ENCODE results near the gene KRTAP10-3.

Gene KRTAP10-3

GRCh38 chr21:44528634-44528995 is 30.0 kb downstream of the KRTAP10-3 start:
- no peak for DNase-seq (ENCODE audit: low spot score)

GRCh38 chr21:44527983-44528633 is 30.5 kb downstream of the KRTAP10-3 start:
- DNase-seq (ENCODE audit: low spot score) = no peak

GRCh38 chr21:44527156-44527982 is 31.2 kb downstream of the KRTAP10-3 start:
- no peak for DNase-seq (ENCODE audit: low spot score)

GRCh38 chr21:44526096-44526997 is 32.2 kb downstream of the KRTAP10-3 start:
- DNase-seq (ENCODE audit: low spot score) = no peak

DNA sequence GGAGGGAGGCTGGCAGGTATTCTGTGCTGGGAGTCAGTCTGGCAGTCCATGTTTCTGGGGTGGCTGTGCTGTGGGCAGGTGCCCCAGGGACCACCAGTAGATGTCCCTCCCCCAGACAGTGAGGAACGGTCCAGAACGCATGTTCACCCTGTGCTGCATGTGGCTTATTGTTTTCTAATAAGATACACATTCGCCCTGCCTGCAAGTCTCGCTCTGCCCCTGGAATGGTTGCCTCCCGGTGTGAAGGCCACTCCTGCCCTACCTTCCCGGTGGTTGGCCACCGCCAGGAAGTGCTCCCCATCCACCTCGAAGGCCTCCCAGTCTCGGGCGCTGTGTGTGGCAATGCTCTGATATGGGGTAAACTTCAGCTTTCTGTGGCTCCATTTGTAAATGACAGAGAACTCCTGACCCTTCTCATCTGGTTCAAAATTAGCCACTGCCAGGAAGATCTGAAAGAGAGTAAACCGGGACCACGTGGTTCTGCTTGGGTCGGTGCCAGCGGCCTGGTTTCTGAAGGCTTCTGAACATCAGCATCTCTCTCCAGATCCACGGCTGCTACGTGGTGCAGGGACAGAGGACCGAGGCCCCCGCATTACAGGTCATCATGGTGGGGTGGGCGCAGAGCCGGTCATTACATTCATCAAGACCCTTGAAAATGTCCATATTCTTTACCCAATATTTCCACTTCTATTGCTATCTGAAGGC is 33.1 kb downstream of the KRTAP10-3 start:
- DNase-seq (ENCODE audit: low spot score) = no peak

- DNase-seq (ENCODE audit: low spot score) = no peak
These were observed 33.9 kb downstream of the KRTAP10-3 start for GRCh38 chr21:44524414-44525371.

DNA sequence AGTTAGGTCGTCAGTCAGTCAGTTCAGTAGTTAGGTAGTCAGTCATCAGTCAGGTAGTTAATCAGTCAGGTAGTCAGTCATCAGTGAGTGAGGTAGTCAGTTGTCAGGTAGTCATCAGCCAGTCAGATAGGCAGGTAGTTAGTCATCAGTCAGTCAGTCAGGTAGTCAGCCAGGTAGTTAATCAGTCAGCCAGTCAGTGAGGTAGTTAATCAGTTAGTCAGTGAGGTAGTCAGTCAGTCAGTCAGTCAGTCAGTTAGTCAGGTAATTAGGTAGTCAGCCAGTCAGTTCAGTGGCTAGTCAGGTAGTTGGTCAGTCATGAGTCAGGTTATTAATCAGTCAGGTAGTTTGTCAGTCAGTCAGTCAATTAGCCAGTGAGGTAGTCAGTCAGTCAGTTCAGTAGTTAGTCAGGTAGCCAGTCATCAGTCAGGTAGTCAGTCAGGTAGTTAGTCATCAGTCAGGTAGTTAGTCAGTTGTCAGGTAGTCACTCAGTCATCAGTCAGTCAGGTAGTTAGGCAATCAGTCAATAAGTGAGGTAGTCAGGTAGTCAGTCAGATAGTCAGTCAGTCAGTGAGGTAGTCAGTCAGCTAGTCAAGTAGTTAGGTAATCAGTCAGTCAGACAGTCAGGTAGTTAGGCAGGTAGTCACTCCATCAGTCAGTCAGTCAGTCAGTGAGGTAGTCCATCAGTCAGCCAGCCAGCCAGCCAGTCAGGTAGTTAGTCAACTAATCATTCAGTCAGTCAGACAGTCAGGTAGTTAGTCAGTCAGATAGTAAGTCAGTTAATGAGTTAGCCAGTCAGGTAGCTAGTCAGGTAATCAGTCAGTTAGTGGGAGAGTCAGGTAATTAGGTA is 34.8 kb downstream of the KRTAP10-3 start:
- no peak for DNase-seq (ENCODE audit: low spot score)

DNA sequence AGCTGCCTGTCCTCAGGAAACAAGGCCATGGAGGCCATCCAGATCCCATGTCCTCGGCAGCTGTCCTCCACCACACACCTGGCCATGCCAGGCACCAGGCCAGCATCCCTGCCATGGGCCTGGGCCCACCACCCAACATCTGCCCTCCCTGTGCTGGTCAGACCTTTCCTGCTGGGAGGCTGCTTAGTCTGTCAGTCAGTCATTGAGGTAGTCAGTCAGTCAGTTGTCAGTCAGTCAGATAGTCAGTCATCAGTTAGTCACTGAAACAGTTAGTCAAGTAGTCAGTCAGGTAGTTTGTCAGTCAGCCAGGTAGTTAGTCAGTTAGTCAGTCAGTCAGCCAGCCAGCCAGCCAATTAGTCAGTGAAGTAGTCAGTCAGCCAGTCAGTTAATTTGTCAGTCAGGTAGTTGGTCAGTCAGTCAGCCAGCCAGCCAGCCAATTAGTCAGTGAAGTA is 35.8 kb downstream of the KRTAP10-3 start:
- no peak for DNase-seq (ENCODE audit: low spot score)

DNA sequence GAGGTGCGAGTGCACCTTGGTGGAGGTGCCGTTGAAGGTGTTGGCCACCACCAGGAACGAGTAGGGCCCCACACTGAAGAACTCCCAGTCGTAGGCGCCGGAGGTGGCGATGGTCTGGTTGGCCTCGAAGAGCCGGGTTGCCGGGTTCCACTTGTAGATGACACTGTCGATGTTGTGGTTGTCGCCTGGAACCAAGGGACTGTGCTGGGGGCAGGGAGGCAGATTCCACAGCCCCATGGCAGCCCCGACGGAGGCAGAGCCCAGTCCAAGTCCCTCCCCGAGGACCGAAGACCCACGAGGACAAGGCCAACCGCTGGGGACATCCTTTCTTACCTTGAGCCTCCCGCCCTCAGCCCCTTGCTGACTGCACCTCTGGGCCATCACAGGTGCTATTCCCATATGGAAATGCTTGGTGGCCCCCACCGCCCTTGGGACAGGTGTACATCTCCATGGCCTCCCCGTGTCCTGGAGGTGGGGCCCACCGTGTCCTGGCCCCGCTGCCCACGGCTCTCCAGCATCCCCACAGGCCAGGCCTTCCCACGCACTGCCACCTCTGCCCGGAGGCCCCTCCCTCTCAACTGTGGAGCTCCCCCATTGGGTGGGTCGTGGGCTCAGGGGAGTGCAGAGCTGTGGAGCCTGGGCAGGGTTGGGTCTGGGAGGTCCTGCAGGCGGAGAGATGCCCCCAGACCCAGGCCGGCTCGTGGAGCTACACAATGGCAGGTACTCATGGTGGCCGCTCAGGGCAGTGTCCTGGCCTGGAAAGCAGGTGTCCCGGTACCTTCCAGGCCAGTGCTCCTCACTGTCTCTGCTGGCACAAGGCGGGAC is 36.5 kb downstream of the KRTAP10-3 start:
- DNase-seq (ENCODE audit: low spot score) = no peak

- DNase-seq (ENCODE audit: low spot score) = no peak
These were observed 37.2 kb downstream of the KRTAP10-3 start for GRCh38 chr21:44521301-44521927.

GRCh38 chr21:44520326-44521300 is 38.0 kb downstream of the KRTAP10-3 start:
- DNase-seq (ENCODE audit: low spot score) = no peak

DNA sequence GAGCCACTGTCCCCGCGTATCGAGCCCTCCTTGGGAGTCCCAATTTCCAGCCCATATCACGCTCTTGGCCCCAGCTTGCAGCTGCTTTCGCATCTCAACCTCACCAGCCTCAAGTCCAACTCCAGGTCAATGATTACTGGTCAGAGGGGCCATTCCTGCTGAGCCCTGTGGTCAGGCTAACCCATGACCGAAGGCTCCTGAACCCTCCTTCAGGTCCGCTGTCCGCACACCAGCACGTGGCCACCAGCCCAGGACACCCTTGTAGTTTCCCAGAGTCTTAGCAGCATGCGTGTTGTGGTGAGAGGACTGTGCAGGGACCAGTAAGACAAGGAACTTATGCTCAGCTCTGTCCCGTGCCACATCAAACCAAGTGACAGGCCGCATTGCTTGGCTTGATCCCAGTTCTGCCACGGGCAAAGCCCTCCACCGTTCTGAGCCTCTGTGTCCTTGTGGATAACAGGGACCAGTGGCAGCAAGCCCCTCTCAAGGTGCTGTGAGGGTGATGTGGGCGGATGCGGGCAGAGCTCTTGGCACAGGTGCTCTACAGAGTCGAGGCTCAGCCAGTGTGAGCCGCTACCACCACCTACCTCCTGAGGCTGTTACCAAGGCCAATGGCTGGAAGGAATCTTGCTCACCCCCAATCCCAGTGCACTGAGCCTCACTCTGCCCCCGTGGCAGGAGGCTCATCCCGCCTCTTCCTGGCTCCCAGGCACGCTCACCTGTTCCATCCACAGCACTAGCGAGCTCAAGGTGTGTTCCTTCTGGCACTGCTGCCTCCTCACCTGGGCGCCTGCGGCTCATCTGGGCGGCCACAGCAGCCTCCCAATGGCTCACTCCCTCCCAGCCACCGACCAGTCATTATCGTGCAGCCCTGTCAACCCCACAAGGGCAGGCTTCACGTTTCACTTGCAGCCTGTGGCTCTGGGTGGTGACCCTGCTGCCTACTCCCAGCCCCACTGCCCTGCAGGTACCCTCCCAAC is 39.0 kb downstream of the KRTAP10-3 start:
- no peak for DNase-seq (ENCODE audit: low spot score)

- DNase-seq (ENCODE audit: low spot score) = no peak
These were observed 39.9 kb downstream of the KRTAP10-3 start for GRCh38 chr21:44518686-44519085.

DNA sequence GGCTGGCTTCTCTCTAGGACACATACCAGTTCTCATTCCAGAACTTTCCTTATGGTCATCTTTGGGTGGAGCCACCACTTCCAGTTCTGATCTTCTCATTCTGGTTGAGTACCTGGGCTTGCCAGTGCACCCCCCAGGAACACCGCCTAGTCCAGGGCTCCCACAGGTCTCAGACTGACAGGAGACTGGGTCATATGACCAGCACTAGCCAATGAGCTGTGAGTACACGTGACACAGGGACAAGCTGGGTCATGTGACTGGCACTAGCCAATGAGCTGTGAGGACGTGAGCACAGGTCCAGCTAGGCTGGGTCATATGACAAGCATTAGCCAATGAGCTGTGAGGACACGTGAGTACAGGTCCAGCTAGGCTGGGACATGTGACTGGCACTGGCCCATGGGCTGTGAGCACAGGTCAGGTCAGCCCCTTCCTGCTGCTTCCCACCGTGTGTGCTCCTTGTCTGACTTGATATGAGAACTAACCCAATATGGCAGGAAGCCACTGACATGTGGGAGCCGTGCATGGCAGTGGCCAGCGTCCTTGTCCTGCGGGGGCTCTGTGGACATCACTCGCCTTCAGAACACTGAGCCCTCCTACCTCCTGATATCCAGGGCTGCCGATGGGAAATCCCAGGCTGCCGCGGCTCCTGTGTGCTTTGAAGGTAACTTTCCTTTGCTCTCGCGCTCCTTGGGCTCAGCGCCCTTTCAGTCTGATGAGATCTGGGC is 41.3 kb downstream of the KRTAP10-3 start:
- peak; percentile 20 for DNase-seq (ENCODE audit: low spot score)

GRCh38 chr21:44516828-44517174 is 41.8 kb downstream of the KRTAP10-3 start:
- DNase-seq (ENCODE audit: low spot score) = no peak

Data from hematopoietic multipotent progenitor cell treated with erythropoietin and hydrocortisone succinate and interleukin-3 and kit ligand, for 15 days (in vitro differentiated cells).